ENCODE measurements around the gene CPNE5. TPM values are rescaled to one million over a fixed set of nuclear protein-coding genes. Genes with fewer than 3 reads are reported as not detected.

Gene CPNE5
- total and polyA plus RNA-seq, 2 of the 4 experiments (the other 2 are of a cell fraction) = 0.07 TPM; not detected in 1

- dilution Hi-C loops (cut with HindIII; ENCODE audit: low sequenced_read_pairs, unreplicated experiment) (no loop called here), intact Hi-C loops (cut with micrococcal nuclease) (no loop called here), in situ Hi-C loops (cut with MboI; ENCODE audit: low sequenced_read_pairs) (no loop called here)
- no peak overlapping the region for H3K9ac ChIP-seq (ENCODE audit: low read depth, low read length)
- peaks cover 42% of the 10 kb centered on the region for H3K27me3 ChIP-seq (ENCODE audit: control insufficient read depth, insufficient read depth, low read length)
- no peak overlapping the region for H4K5ac ChIP-seq (ENCODE audit: low read depth, low read length)
- no peaks in the 10 kb centered on the region for H3K36me3 ChIP-seq (ENCODE audit: control insufficient read depth, insufficient read depth, low read length)
- H2BK5ac ChIP-seq (ENCODE audit: low read depth, low read length, poor library complexity, severe bottlenecking) = no peak overlapping the region
- DNase-seq (no peak), ATAC-seq (ENCODE audit: low read depth) (no peak)
- no TSS peak for BruUV-seq (replicated peaks)
- no peak overlapping the region for H3K4me3 ChIP-seq (ENCODE audit: insufficient read depth, low read depth, low read length)
- no peak overlapping the region for H4K91ac ChIP-seq (ENCODE audit: insufficient read depth, low read depth, low read length)
- no peak overlapping the region for H2BK120ac ChIP-seq (ENCODE audit: low read depth, low read length)
- H2AFZ ChIP-seq (replicated peaks; ENCODE audit: low read length, poor library complexity) = no peak overlapping the region
- no peak overlapping the region for H2BK15ac ChIP-seq (ENCODE audit: low read depth, low read length)
- no peak overlapping the region for H3K4ac ChIP-seq (ENCODE audit: low read depth, low read length)
- CTCF ChIA-PET = interaction anchor here (0.6 kb wide), 1 partner anchor 132 kb away, joined by 6 read pairs; no protein-coding TSS in a partner anchor
- H4K20me1 ChIP-seq (ENCODE audit: insufficient read depth, low read length) = no peaks in the 10 kb centered on the region
- H3K9me1 ChIP-seq (ENCODE audit: insufficient read depth, low read length) = no peaks in the 10 kb centered on the region
- no peak overlapping the region for H4K8ac ChIP-seq (ENCODE audit: low read depth in 2 of 2, low read length in 2 of 2)
- H2AK9ac ChIP-seq (replicated peaks; ENCODE audit: low read depth, low read length, poor library complexity) = no peak overlapping the region
- POLR2A ChIA-PET (ENCODE audit: unreplicated experiment) = no interaction called here
- H3K18ac ChIP-seq (ENCODE audit: low read depth, low read length) = no peak overlapping the region
- H3K14ac ChIP-seq (replicated peaks; ENCODE audit: low read depth, low read length) = no peak overlapping the region
- H3K9me3 ChIP-seq (ENCODE audit: control insufficient read depth, insufficient read depth, low read length) = no peaks in the 10 kb centered on the region
- no peak overlapping the region for H3K23ac ChIP-seq (ENCODE audit: low read depth, low read length)
- no peak overlapping the region for H3K56ac ChIP-seq (ENCODE audit: extremely low read depth, insufficient read depth, low read length)
- TF ChIP-seq RCOR1 (IDR thresholded peaks at IDR 0.05; ENCODE audit: insufficient replicate concordance, low read length) (no peak), RFX5 (IDR thresholded peaks at IDR 0.05; ENCODE audit: low read depth, low read length) (no peak), RAD21 (IDR thresholded peaks at IDR 0.05; ENCODE audit: low read length) (no peak), CHD1 (IDR thresholded peaks at IDR 0.05; ENCODE audit: low read depth, low read length) (no peak), MXI1 (IDR thresholded peaks at IDR 0.05; ENCODE audit: borderline replicate concordance, low read depth, low read length) (no peak), MAZ (IDR thresholded peaks at IDR 0.05; ENCODE audit: borderline replicate concordance, low read depth, low read length) (no peak), CEBPB (IDR thresholded peaks at IDR 0.05; ENCODE audit: low read depth, low read length) (no peak), USF2 (IDR thresholded peaks at IDR 0.05; ENCODE audit: low read depth, low read length) (no peak), BHLHE40 (IDR thresholded peaks at IDR 0.05; ENCODE audit: low read depth, low read length) (no peak), SMC3 (IDR thresholded peaks at IDR 0.05; ENCODE audit: low read depth, low read length) (no peak)
- H2AK5ac ChIP-seq (ENCODE audit: low read depth, low read length) = no peak overlapping the region
- H3K79me1 ChIP-seq (ENCODE audit: low read depth in 1 of 2, low read length in 2 of 2) = no peaks in the 10 kb centered on the region
- H3K27ac ChIP-seq (ENCODE audit: insufficient read depth, low read length) = no peak overlapping the region
- H3K4me2 ChIP-seq (ENCODE audit: low read depth, low read length) = no peak overlapping the region
- H3K4me1 ChIP-seq (ENCODE audit: control insufficient read depth, insufficient read depth, low read length) = no peaks in the 10 kb centered on the region
- no peak overlapping the region for H2BK20ac ChIP-seq (ENCODE audit: low read depth, low read length)
- WGBS, 2 experiments (ENCODE audit: extremely low coverage in 2 of 2, insufficient read length in 1 of 2) = 47% methylated on average over 3 of the region's 8 CpGs; no CpG with 5 or more reads in 1 of the 2 experiments
These were observed 125.4 kb downstream of the CPNE5 start for GRCh38 chr6:36713846-36714245.
